H9 (cell line): ENCODE data around the gene EYA4. TPM values are rescaled to one million over a fixed set of nuclear protein-coding genes. Genes with fewer than 3 reads are reported as not detected.

ENCODE experiments used
- DNase-seq: peaks from one replicate; pipeline ENCODE4 v3.0.0-alpha.2; 2017
- H2AFZ ChIP-seq: one replicate; pipeline ENCODE4 v1.6.1; 2013; ENCODE audit warnings: mild to moderate bottlenecking, low read length, control low read depth, moderate library complexity
- H2AK5ac ChIP-seq: 2 replicates; pipeline ENCODE4 v1.6.1; 2013; ENCODE audit warnings: low read length, control low read depth, mixed read lengths; ENCODE audit not compliant: insufficient read length
- H2BK120ac ChIP-seq: one replicate; pipeline ENCODE4 v1.6.1; 2013; ENCODE audit warnings: low read depth, mild to moderate bottlenecking, low read length, control low read depth, inconsistent platforms; ENCODE audit not compliant: poor library complexity, severe bottlenecking
- H2BK12ac ChIP-seq: 2 replicates; pipeline ENCODE4 v1.6.1; 2013; ENCODE audit warnings: low read length, control low read depth, mixed read lengths, low read depth; ENCODE audit not compliant: insufficient read length
- H2BK15ac ChIP-seq: 2 replicates; pipeline ENCODE4 v1.6.1; 2013; ENCODE audit warnings: low read depth, low read length, control low read depth
- H2BK20ac ChIP-seq: one replicate; pipeline ENCODE4 v1.6.1; 2013; ENCODE audit warnings: low read depth, mild to moderate bottlenecking, low read length, control low read depth, inconsistent platforms; ENCODE audit not compliant: poor library complexity, severe bottlenecking
- H2BK5ac ChIP-seq: 2 replicates; pipeline ENCODE4 v1.6.1; 2013; ENCODE audit warnings: low read length, control low read depth, mixed read lengths; ENCODE audit not compliant: insufficient read length
- H3K14ac ChIP-seq: 2 replicates; pipeline ENCODE4 v1.6.1; 2013; ENCODE audit warnings: low read length, control low read depth; ENCODE audit not compliant: insufficient read depth
- H3K18ac ChIP-seq: 2 replicates; pipeline ENCODE4 v1.6.1; 2013; ENCODE audit warnings: low read depth, mild to moderate bottlenecking, mixed read lengths, low read length, control low read depth; ENCODE audit not compliant: insufficient read length
- H3K23ac ChIP-seq: 2 replicates; pipeline ENCODE4 v1.6.1; 2013; ENCODE audit warnings: low read length, control low read depth, mixed read lengths, low read depth; ENCODE audit not compliant: insufficient read length
- H3K23me2 ChIP-seq: 2 replicates; pipeline ENCODE4 v1.6.1; 2013; ENCODE audit warnings: low read depth, mild to moderate bottlenecking, mixed read lengths, low read length, control low read depth; ENCODE audit not compliant: insufficient read length, poor library complexity, severe bottlenecking
- H3K27ac ChIP-seq: 2 replicates; pipeline ENCODE4 v1.5.1; 2013; ENCODE audit warnings: low read length, control low read depth, mixed read lengths, low read depth; ENCODE audit not compliant: insufficient read length
- H3K27me3 ChIP-seq: 2 replicates; pipeline ENCODE4 v1.6.1; 2013; ENCODE audit warnings: low read length, control low read depth, inconsistent platforms; ENCODE audit not compliant: insufficient read depth
- H3K4ac ChIP-seq: 2 replicates; pipeline ENCODE4 v1.6.1; 2013; ENCODE audit warnings: low read depth, mild to moderate bottlenecking, control low read depth, inconsistent platforms, low read length, moderate library complexity
- H3K4me1 ChIP-seq: 2 replicates; pipeline ENCODE4 v1.6.1; 2013; ENCODE audit warnings: low read length, control low read depth, inconsistent platforms; ENCODE audit not compliant: insufficient read depth
- H3K4me2 ChIP-seq: 2 replicates; pipeline ENCODE4 v1.6.1; 2013; ENCODE audit warnings: low read length, control low read depth, mixed read lengths; ENCODE audit not compliant: insufficient read length, insufficient read depth
- H3K56ac ChIP-seq: 2 replicates; pipeline ENCODE4 v1.6.1; 2013; ENCODE audit warnings: low read depth, mild to moderate bottlenecking, mixed read lengths, low read length, control low read depth; ENCODE audit not compliant: insufficient read length
- H3K79me1 ChIP-seq: 2 replicates; pipeline ENCODE4 v1.6.1; 2013; ENCODE audit warnings: low read depth, mild to moderate bottlenecking, moderate library complexity, low read length, control low read depth, inconsistent platforms; ENCODE audit not compliant: insufficient read depth, poor library complexity, severe bottlenecking
- H3K79me2 ChIP-seq: 2 replicates; pipeline ENCODE4 v1.6.1; 2013; ENCODE audit warnings: low read length, control low read depth, inconsistent platforms; ENCODE audit not compliant: insufficient read depth
- H3K9ac ChIP-seq: 2 replicates; pipeline ENCODE4 v1.6.1; 2013; ENCODE audit warnings: low read length, control low read depth, mixed read lengths; ENCODE audit not compliant: insufficient read length; ENCODE audit errors: extremely low read depth
- H3K9me3 ChIP-seq: one replicate; pipeline ENCODE4 v1.6.1; 2013; ENCODE audit warnings: low read depth, low read length, inconsistent platforms; ENCODE audit not compliant: control insufficient read depth
- H3T11ph ChIP-seq: one replicate; pipeline ENCODE4 v1.6.1; 2013; ENCODE audit warnings: mild to moderate bottlenecking, low read length, control low read depth, inconsistent platforms
- H4K20me1 ChIP-seq: one replicate; pipeline ENCODE4 v1.6.1; 2013; ENCODE audit not compliant: control insufficient read depth, insufficient read length, insufficient read depth
- H4K5ac ChIP-seq: 2 replicates; pipeline ENCODE4 v1.6.1; 2013; ENCODE audit warnings: low read depth, mild to moderate bottlenecking, mixed read lengths, low read length, control low read depth; ENCODE audit not compliant: insufficient read length
- H4K8ac ChIP-seq: replicated peaks from 2 replicates; pipeline ENCODE4 v1.6.1; 2013; ENCODE audit warnings: low read length, control low read depth, mixed read lengths, low read depth; ENCODE audit not compliant: insufficient read length
- H4K91ac ChIP-seq: 2 replicates; pipeline ENCODE4 v1.6.1; 2013; ENCODE audit warnings: low read depth, mild to moderate bottlenecking, moderate library complexity, mixed read lengths, low read length, control low read depth; ENCODE audit not compliant: insufficient read length
- H3K27ac Mint-ChIP-seq, 3 experiments: 2 replicates in 2 of 3; 3 replicates in 1 of 3; pipeline ENCODE4 v1.8.0; 2020 to 2021; ENCODE audit warnings: mixed read lengths in 3 of 3, mild to moderate bottlenecking in 1 of 3, moderate library complexity in 1 of 3
- H3K27me3 Mint-ChIP-seq: 2 replicates; pipeline ENCODE4 v1.8.0; 2021; ENCODE audit warnings: low read depth, mild to moderate bottlenecking, moderate library complexity, mixed read lengths
- H3K36me3 Mint-ChIP-seq, 3 experiments: 2 replicates in 2 of 3; 3 replicates in 1 of 3; pipeline ENCODE4 v1.8.0; 2020 to 2021; ENCODE audit warnings: low read depth in 3 of 3, mixed read lengths in 3 of 3; ENCODE audit not compliant: insufficient read depth in 1 of 3
- H3K4me1 Mint-ChIP-seq, 2 experiments: 2 replicates each; pipeline ENCODE4 v1.8.0; 2020; ENCODE audit warnings: mixed read lengths in 2 of 2
- H3K4me3 Mint-ChIP-seq, 2 experiments: 2 replicates in 1 of 2; 3 replicates in 1 of 2; pipeline ENCODE4 v1.8.0; 2020 to 2021; ENCODE audit warnings: mild to moderate bottlenecking in 2 of 2, mixed read lengths in 2 of 2, moderate library complexity in 1 of 2
- H3K9me3 Mint-ChIP-seq, 2 experiments: 2 replicates in 1 of 2; 3 replicates in 1 of 2; pipeline ENCODE4 v1.8.0; 2020; ENCODE audit warnings: mild to moderate bottlenecking in 2 of 2, mixed read lengths in 2 of 2, moderate library complexity in 1 of 2
- CTCF ChIP-seq: fragments of 200-600 bp; sonication (generic); conservative IDR thresholded peaks from 3 replicates; pipeline ENCODE4 v1.8.0; 2021; ENCODE audit warnings: antibody characterized with exemption, mild to moderate bottlenecking
- WGBS: extraction: QIAGEN DNeasy Blood & Tissue Kit; methylation state at CpG from one replicate; pipeline ENCODE4 v1.1.7; 2013; ENCODE audit warnings: missing lambda C conversion rate, low lambda C conversion rate, mixed read lengths; ENCODE audit not compliant: insufficient read length; ENCODE audit errors: extremely low coverage; 5-methylcytosine and 5-hydroxymethylcytosine counted together
- total RNA-seq: library from RNA; stranded (reverse); gene quantifications from 2 replicates; pipeline ENCODE4 v1.2.1, GENCODE V29; 2021

The EYA4 gene
- total RNA-seq, 1 experiment from 2014 or later = 0.26 TPM

GRCh38 chr6:133368664-133369063 lies 127.5 kb downstream of the EYA4 start:
- Histone ChIP-seq H4K5ac (no peak overlapping the region), H2BK5ac (no peak overlapping the region), H3K14ac (no peak overlapping the region), H3K23me2 (no peaks in the 10 kb centered on the region), H2BK120ac (no peak overlapping the region), H3K9me3 (no peaks in the 10 kb centered on the region), H3K27ac (no peak overlapping the region), H3K18ac (no peak overlapping the region), H2AFZ (no peak overlapping the region), H3K4me1 (no peaks in the 10 kb centered on the region), H3K79me2 (no peaks in the 10 kb centered on the region), H4K8ac (no peak overlapping the region), H3K4me2 (no peak overlapping the region), H3K4ac (no peak overlapping the region), H4K20me1 (no peaks in the 10 kb centered on the region), H3K56ac (no peak overlapping the region), H3K79me1 (no peaks in the 10 kb centered on the region), H3K27me3 (no peaks in the 10 kb centered on the region), H4K91ac (no peak overlapping the region), H3T11ph (no peak overlapping the region), H2BK15ac (no peak overlapping the region), H2BK20ac (no peak overlapping the region), H3K9ac (no peak overlapping the region), H2BK12ac (no peak overlapping the region), H3K23ac (no peak overlapping the region), H2AK5ac (no peak overlapping the region)
- no peaks in the 10 kb centered on the region for H3K27me3 Mint-ChIP-seq
- peaks cover 4 to 9% of the 10 kb centered on the region in 2 experiments; a peak in 2 of 4 replicates for H3K4me1 Mint-ChIP-seq
- WGBS = no CpG with 5 or more reads among the region's 5 CpGs
- no peaks in the 10 kb centered on the region for H3K36me3 Mint-ChIP-seq
- no peak for DNase-seq
- no peak overlapping the region for H3K27ac Mint-ChIP-seq
- H3K9me3 Mint-ChIP-seq = no peaks in the 10 kb centered on the region
- H3K4me3 Mint-ChIP-seq = no peak overlapping the region
- peak; percentile 31; the same call in 2 of the 3 replicates for TF ChIP-seq CTCF
